PC-9 (cell line): Measurements from ENCODE around the gene DNAJB12.
A peak's percentile ranks its signal among the peaks of the same experiment; 100 is the strongest.

Source experiments
- EZH2 ChIP-seq: fragments of 200-600 bp; sonication (generic); IDR thresholded peaks from 2 replicates; pipeline ENCODE4 v1.8.0; 2017; ENCODE audit warnings: antibody characterized with exemption, low read depth
- TF ChIP-seq, protein P1 (sequence below): fragments of 200-600 bp; sonication (generic); conservative IDR thresholded peaks from 2 replicates; pipeline ENCODE4 v1.6.1; 2017; ENCODE audit warnings: mixed run types, antibody characterized with exemption, mild to moderate bottlenecking, moderate library complexity

DNA sequence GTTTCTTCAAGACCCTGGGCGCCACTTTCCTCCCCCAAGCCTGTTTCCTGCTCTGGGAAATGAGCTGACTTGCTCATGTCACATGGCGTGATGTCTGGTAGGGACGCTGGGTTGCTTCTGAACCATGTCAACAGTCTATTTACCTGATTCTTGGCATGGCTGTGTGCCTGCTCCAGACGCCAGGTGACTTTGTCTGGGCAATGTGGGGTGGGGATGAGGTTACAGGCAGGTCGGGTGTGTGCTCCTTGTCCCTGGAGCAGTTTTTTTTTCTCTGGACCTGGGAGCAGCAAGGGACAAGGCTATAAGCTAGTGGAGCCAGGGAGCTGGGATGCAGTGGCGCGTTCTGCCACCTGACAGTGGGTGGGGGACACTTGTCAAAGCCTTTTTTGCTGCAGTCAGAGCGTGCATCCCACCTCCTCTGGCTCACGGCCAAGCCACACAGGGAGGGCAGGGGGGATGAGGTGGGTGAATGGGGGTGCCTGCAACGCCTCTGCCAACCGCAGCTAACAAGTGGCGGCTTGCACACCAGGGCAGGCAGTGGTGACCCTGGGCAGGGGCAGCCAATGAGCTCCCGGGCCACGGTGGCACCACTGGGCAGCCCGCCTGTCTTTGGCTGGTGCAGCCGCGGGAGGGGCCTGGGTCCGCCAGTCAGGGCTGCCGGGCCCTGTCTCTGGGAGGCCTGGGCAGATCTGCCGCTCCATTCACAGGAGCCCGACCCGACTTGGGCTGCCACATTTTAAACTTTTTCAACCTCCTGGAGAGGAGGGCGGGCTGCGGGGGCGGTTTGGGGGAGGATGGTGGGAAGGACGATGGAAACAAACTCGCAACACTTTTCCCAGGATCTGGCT, 22.9 kb downstream of the DNAJB12 start:
- TF ChIP-seq, protein P1, sequence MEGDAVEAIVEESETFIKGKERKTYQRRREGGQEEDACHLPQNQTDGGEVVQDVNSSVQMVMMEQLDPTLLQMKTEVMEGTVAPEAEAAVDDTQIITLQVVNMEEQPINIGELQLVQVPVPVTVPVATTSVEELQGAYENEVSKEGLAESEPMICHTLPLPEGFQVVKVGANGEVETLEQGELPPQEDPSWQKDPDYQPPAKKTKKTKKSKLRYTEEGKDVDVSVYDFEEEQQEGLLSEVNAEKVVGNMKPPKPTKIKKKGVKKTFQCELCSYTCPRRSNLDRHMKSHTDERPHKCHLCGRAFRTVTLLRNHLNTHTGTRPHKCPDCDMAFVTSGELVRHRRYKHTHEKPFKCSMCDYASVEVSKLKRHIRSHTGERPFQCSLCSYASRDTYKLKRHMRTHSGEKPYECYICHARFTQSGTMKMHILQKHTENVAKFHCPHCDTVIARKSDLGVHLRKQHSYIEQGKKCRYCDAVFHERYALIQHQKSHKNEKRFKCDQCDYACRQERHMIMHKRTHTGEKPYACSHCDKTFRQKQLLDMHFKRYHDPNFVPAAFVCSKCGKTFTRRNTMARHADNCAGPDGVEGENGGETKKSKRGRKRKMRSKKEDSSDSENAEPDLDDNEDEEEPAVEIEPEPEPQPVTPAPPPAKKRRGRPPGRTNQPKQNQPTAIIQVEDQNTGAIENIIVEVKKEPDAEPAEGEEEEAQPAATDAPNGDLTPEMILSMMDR: peak; percentile 44
- TF ChIP-seq EZH2: no peak
